Activated CD8-positive, alpha-beta memory T cell treated with anti-CD3 and anti-CD28 coated beads for 48 hours (primary cell): ENCODE data around the gene SRC.

Experiments used
- DNase-seq, 3 experiments: peaks; one replicate each; pipeline ENCODE4 v3.0.0-alpha.2; 2020; ENCODE audit warnings: low read depth in 2 of 3, low spot score in 2 of 3

Gene SRC

GRCh38 chr20:37422791-37423286 lies 76.9 kb downstream of the SRC start:
- no peak for DNase-seq

- no peak for DNase-seq
These were observed 77.6 kb downstream of the SRC start for GRCh38 chr20:37423545-37423944.

DNA sequence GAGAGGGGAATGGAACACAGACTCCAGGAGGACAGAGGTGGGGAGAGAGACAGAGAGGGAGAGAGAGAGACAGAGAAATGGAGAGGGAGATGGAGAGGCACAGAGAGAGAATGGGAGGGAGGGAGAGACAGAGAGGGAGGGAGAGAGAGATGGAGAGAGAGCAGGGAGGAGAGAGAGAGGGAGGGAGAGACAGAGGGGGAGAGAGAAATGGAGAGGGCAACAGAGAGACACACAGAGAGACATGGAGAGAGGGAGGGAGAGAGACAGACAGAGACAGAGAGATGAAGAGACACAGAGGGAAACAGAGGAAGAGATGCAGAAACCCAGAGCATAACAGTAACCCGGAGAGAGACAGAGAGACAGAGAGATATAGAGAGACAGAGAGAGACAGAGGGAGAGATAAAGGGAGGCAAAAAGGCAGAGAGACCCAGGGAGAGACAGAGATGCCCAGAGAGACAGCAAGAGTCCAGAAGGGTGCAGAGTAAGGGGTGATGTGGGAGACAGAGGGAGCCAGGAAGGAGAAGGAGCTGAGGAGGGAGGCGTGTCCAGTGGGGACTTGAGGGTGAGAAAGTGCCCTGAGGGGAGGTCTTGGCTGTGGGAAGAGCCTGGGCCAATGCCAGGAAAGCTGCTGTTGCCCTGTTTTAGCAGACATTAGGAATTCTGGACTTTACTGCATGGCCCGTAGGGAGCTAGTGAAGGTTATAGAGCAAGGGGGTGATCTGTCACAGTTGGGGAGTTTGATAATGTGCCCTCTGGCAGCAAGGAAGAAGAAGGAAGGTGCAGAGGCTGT lies 78.3 kb downstream of the SRC start:
- no peak for DNase-seq

DNA sequence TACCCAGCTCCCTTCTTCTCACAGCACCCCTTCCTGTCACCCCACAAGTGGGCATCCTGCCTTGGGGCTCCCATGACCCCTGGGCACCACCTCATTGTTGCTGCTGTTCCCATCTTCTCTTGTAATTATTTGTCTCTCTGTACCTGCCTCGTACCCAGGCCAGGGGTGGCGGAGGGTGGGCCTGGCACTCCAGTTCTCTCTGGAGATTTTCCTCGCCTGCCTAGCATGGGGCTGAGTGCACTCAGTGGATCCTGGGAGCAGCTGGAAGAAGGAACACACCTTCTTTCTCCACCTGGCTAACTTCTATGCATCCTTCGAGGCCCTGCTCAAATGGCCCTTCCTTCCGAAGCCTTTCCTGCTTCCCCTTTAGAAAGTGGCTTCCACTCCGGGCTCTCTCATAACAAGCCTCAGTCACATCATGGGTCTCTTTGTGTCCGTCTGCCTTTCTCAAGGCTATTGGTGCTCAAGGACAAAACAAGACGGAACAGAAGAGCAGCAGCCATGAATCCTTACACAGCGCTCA lies 79.2 kb downstream of the SRC start:
- DNase-seq: no peak

DNA sequence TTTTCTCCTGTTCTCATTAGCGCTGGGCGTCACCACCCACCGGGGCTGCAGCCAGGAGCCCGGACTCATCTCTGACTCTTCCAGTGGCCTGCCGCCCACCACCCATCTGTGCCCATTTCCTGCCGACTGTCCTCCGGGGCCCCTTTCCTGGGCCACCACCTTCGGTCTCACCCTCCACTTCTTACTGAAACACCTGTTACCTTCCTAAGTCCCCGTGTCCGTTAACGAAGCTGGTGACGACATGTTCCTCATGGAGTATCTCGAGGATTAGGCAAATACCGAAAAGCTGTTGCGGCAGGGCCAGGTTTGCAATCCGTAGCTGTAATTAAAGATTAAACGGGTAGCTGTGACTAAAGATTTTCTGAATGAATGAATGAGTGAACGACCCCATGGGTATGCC lies 80.2 kb downstream of the SRC start:
- DNase-seq: no peak

DNA sequence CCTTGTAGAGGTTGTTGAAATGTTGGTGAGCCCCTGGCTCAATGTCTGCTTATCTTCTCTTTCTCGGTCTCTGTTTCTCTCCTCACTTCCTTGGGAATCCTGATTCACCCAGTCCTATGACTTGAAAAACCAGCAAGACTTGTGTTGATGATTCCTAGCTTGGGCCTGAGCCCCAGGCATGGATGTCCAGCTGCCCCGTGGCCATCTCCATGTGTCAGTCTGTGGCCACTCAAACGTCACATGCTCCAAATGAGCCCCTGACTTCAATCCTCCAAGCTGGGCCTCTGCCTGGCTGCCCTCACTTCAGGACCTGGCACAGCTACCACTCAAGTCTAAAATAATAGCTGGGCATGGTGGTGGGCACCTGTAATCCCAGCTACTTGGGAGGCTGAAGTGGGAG lies 81.0 kb downstream of the SRC start:
- no peak for DNase-seq

DNA sequence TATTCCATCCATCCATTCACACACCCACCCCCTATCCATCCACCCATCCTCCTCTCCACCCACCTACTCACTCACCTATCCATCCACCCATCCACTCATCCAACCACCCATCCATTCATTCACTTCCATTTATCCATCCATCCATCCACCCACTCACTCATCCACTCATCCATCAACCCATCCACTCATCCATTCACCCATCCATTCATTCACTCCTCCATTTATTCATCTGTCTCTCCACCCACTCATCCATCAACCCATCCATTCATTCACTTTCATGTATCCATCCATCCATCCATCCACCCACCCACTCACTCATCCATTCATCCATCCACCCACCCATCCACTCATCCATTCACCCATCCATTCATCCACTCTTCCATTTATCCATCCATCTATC lies 84.1 kb downstream of the SRC start:
- no peak for DNase-seq

DNA sequence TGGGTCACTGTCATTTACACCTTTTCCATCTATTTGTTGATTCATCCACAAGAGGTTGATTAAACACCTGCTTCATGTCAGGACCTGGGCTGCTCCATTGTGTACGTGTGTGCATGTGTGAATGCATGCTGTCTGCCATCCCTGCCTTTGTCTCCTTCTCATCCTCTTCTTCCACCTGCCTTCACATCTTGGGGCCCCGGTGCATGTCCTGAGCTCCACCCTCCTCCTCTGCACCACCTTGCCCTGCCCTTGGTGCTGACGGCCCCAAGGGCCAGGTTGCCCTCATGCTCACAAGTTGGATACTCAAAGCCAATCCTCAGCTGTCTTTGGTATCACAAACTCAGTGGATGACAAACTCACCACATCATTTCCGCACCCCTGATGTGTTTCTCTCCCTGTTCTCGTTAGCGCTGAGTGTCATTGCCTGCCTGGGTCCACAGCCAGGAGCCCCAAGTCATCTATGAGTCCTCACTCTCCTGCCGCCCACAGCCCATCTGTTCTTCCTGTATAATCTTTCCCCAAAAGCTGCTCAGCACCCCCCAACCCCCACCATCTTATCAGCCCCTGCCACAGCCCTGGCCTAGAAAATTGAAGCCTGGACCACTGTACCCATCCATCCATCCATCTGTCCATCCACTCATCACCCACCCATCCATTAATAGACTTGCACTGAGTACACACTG lies 85.0 kb downstream of the SRC start:
- DNase-seq: no peak

DNA sequence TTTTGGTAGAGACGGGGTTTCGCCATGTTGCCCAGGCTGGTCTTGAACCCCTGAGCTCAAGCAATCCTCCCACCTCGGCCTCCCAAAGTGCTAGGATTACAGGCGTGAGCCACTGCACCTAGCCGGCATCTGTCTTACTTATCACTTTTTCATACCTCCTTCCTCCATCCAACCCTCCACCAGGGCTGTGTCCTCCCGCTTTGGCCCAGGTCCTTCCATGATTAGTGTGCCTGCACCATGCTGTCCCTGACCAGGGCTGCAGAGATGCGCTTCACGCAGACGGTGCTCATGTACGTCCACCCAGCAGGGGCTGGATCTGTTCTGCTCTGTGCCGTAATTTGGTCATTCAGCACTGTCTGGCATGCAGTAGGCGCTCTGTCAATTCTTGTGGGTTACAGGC lies 85.8 kb downstream of the SRC start:
- DNase-seq: no peak

- DNase-seq: no peak
These were observed 86.7 kb downstream of the SRC start for GRCh38 chr20:37432606-37433005.

- DNase-seq: no peak
These were observed 89.7 kb downstream of the SRC start for GRCh38 chr20:37435607-37436006.

- no peak for DNase-seq
These were observed 90.7 kb downstream of the SRC start for GRCh38 chr20:37436527-37437186.

DNA sequence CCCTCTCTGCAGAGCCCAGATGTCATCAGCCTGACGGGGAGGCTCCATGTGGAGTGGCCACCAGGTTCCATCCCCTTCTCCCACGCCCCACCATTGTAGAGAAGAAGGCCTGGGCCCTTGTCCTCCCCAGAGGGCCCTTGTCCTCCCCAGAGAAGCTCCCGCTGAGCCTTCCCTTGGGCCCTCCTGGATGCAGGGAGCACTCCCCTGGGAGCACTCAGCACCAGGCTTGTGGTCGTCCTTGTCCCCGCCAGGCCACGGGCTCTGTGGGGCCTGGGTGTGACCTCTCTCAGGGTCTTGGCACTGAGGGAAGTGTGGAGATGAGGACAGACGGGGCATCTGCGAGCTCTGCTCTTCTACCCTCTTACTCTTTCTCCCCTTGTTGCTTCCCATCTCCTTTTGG lies 91.7 kb downstream of the SRC start:
- DNase-seq: no peak

DNA sequence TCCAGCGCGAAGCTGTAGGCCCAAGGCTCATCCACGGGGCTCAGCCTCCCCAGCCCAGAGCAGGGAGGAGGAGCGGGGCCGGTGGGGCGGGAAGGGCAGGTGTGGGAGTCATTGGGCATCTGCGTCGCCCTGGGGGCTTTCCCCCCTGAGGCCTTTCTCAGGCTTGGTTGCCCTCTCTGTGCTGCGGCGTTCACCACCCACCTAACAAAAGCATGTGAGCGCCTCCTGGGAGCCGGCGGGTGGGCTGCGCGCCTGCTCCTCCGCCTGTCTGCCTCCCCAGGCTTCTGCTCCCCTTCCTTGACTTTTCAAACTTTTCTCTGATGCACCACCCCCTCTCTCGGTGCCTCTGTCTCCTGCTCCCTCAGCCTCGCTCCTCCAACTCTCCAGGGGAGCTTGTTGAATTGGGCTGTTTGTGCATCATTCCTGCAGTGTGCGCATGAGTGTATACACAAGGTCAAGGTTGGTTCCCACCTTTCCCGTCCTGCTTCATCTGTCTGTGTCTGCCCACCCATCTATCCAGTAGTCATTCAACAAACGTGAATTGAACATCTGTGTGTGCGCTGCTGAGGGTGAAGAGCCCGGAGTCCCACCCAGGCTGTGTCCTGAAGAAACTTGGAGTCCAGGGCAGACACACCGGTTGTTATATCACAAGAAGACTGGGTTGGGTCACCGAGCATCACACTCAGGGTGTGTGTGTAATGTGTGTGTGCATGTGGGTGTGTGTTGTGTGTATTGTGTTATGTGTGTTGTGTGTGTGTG lies 92.7 kb downstream of the SRC start:
- DNase-seq: no peak

- DNase-seq: no peak
These were observed 93.4 kb downstream of the SRC start for GRCh38 chr20:37439223-37439933.

- no peak for DNase-seq
These were observed 95.1 kb downstream of the SRC start for GRCh38 chr20:37441023-37441422.

DNA sequence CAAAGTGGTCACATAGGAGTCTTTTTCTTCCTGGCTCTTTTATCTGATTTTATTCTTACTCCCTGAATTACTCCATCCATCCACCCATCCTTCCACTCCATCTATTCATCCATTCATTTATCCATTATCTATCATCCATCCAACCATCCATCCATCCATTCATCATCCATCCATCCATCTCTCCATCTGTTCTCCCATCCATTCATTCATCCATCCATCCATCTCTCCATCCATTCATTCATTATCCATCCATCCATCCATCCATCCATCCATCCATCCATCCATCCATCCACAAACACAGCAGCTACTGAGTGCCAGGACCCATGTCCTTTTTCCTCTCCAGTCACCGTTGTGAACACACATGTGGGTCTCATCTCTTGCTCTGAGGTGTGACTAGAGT lies 96.6 kb downstream of the SRC start:
- DNase-seq: no peak

GRCh38 chr20:37442986-37443385 lies 97.0 kb downstream of the SRC start:
- DNase-seq: no peak

DNA sequence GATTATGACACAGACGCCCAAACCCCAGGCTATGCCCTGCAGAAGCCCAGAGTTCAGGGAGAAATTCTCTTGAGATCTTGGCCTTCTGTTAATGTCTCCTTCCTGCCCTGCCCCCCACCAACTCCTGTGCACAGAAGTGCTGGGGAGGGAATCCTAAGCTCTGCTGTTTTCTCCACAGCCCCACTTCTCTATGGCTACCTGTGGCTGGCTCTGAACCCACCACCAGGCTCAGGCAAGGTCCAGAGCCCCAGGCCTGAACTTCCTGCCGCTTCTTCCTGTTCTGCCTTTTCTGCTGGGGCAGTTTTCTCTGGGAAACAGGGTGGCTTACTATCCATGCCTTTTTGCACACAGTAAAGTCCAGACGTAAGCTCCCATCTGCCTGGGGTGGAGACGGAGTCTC lies 97.7 kb downstream of the SRC start:
- no peak for DNase-seq

- DNase-seq: no peak
These were observed 99.1 kb downstream of the SRC start for GRCh38 chr20:37445041-37445440.
